GM10248 (cell line): ENCODE data around the gene EPHB6.

Experiments used
- CTCF ChIA-PET: fragments of 300-600 bp; sonication (Branson Sonifier 250); formaldehyde crosslinking; extraction: SDS; loops from one replicate; lab custom pipeline; 2021; ENCODE audit warnings: antibody characterized with exemption; lab: Yijun Ruan, JAX
- POLR2A ChIA-PET: fragments of 350-650 bp; sonication (Branson Sonifier 250); formaldehyde crosslinking; extraction: SDS; loops from one replicate; lab custom pipeline; 2020; ENCODE audit warnings: antibody characterized with exemption; lab: Yijun Ruan, JAX
- DNase-seq: peaks from one replicate; pipeline ENCODE4 v3.0.0; 2012; ENCODE audit errors: extremely low spot score
- TF ChIP-seq, protein P1 (sequence below): IDR thresholded peaks from 2 replicates; pipeline ENCODE4 v1.5.1; 2012; ENCODE audit warnings: mild to moderate bottlenecking, low read depth; ENCODE audit errors: extremely low read depth, missing control alignments, control extremely low read depth

EPHB6 gene

DNA sequence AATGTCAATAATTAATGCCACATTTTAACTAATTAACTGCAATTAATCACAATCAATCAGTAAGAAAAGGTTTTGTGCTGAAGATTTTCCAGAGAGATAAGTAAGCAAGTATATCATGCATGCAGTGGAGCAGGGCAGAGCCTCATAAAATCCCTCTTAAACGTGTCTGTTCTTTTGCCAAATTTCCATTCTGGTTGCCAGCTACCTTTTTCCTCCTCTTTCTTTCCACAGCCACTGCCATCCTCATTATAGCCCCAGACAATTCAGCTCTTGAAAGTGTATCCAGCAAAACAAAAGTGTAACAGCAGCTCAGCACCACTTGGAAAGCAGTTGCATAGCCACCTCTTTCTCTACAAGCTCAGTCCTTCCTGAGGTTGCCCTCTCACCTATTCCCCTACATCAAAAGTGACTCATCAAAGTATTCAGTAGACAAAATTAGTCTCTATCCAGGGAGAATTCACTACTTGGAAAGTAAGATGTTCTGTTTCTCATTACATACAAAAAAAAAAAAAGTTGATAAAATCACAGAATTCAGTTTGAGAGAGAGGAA, 26.9 kb upstream of the EPHB6 start:
- POLR2A ChIA-PET, result interaction anchor here (0.7 kb wide), 1 partner anchor 9 kb away, joined by 3 read pairs; no protein-coding TSS in a partner anchor
- TF ChIP-seq, protein P1, sequence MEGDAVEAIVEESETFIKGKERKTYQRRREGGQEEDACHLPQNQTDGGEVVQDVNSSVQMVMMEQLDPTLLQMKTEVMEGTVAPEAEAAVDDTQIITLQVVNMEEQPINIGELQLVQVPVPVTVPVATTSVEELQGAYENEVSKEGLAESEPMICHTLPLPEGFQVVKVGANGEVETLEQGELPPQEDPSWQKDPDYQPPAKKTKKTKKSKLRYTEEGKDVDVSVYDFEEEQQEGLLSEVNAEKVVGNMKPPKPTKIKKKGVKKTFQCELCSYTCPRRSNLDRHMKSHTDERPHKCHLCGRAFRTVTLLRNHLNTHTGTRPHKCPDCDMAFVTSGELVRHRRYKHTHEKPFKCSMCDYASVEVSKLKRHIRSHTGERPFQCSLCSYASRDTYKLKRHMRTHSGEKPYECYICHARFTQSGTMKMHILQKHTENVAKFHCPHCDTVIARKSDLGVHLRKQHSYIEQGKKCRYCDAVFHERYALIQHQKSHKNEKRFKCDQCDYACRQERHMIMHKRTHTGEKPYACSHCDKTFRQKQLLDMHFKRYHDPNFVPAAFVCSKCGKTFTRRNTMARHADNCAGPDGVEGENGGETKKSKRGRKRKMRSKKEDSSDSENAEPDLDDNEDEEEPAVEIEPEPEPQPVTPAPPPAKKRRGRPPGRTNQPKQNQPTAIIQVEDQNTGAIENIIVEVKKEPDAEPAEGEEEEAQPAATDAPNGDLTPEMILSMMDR, result no peak
- no peak for DNase-seq
- CTCF ChIA-PET, result interaction anchor here (1.1 to 2.4 kb wide), 2 partner anchors 16 to 44 kb away, joined by 3 to 22 read pairs; no protein-coding TSS in a partner anchor

DNA sequence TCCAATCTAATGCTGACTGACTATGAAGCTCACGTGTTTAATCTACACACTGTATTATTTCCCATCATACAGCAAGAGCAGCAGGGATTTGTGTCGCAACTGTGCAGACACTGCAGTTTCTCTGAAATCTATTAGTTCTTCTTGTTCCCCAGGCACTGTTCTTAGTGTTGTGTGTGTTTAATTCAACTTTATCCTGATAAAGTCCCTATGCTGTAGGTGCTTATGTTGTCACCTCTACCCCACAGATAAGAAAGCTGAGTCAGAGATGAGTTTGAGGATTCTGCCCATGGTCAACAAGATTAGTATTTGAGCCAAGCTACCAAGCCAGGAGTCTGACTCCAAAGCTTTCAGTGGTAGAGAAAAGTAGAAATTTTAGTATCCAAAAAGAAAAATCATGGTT, 22.5 kb upstream of the EPHB6 start:
- DNase-seq, result no peak
- ChIA-PET POLR2A (interaction anchor here (0.5 kb wide), 1 partner anchor 250 kb away, joined by 7 read pairs; no protein-coding TSS in a partner anchor), CTCF (interaction anchor here (1.0 to 1.7 kb wide), 6 partner anchors 19 to 383 kb away, joined by 3 to 8 read pairs (median 5); no protein-coding TSS in a partner anchor)
- TF ChIP-seq, protein P1, result no peak

DNA sequence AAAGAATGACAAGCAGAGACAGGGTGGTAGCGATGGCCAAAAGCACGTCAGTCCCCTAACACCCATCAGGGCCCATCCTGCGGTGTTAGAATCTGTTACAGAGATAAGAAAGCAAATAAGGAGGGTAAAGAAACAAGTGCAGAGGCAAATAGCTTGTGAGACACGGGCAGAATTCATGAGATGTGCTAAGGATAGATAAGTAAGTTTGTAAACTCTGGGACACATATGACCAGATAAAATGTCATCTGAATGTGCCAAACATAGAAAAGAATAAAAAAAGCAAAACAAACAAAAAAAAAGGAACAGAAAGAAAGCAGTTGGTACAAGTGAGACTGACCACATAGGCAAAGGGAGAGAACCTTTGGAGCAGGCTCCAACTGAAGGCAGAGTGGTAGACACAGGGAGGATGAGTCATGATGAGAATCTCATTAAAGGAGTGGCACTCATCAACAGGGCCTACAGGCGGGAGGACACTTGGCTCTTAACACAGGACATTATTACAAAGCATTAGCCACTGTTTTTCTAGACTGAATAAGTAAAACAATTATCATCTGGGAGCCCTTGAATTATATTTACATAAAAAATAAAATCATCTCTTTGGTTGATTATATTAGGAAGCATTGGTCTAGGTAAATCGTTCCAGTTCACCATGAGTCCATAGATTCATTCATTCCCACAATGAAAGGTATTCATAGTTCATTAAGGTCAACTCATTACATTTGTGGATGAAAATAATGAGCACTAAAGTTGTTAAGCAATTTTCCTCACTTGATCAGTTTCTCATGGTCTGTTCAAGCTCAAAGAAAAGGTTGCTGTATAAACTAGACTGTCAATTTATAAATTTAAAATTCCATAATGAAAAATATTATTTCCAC, 21.5 kb upstream of the EPHB6 start:
- CTCF ChIA-PET, result interaction anchor here (1.0 to 1.7 kb wide), 4 partner anchors 50 to 230 kb away, joined by 3 to 8 read pairs (median 4); no protein-coding TSS in a partner anchor
- POLR2A ChIA-PET, result no interaction called here
- TF ChIP-seq, protein P1, result no peak
- DNase-seq, result no peak

DNA sequence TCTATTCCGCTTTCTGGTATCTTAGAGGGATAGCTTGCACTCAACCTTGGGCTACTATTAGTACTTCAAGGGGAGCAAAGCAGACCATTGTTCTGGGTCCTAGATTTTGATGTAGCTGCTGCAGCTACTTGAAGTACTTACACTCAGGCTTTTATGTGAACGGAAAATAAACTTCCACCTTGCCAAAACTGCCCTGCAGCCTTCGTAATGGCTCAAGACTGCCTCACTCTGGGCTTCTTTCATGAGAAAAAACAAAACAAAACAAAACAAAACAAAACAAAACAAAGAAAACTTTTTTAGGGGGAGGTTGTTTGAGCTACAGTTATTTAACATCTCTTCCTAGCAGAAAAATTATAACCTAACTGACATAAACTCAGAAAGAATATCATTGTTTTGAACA, 19.4 kb upstream of the EPHB6 start:
- TF ChIP-seq, protein P1, result no peak
- DNase-seq, result no peak
- ChIA-PET CTCF (interaction anchor here (0.9 to 2.0 kb wide), 13 partner anchors 8 to 203 kb away, joined by 3 to 12 read pairs (median 5); no protein-coding TSS in a partner anchor), POLR2A (no interaction called here)

DNA sequence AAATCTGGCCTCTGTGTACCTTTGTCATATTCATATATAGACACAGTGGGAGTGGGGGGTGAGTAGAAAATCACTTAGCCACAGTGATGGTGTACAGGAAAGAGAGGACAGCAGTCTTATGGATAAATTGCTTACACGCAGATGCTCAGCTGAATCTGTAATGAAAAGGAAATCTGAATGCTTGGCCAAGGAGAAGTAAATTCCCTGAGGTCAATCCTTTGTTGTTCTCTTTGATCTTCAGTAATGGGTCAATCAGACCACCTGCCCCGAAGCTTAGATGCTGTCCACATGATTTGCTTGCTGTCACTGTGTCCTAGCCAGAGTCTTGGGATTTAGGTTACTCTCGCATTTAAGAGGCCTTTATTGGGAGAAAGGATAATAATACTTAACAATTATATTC, 18.4 kb upstream of the EPHB6 start:
- ChIA-PET POLR2A (no interaction called here), CTCF (interaction anchor here (0.7 to 2.0 kb wide), 12 partner anchors 9 to 204 kb away, joined by 3 to 12 read pairs (median 4); no protein-coding TSS in a partner anchor)
- TF ChIP-seq, protein P1, result no peak
- DNase-seq, result no peak

DNA sequence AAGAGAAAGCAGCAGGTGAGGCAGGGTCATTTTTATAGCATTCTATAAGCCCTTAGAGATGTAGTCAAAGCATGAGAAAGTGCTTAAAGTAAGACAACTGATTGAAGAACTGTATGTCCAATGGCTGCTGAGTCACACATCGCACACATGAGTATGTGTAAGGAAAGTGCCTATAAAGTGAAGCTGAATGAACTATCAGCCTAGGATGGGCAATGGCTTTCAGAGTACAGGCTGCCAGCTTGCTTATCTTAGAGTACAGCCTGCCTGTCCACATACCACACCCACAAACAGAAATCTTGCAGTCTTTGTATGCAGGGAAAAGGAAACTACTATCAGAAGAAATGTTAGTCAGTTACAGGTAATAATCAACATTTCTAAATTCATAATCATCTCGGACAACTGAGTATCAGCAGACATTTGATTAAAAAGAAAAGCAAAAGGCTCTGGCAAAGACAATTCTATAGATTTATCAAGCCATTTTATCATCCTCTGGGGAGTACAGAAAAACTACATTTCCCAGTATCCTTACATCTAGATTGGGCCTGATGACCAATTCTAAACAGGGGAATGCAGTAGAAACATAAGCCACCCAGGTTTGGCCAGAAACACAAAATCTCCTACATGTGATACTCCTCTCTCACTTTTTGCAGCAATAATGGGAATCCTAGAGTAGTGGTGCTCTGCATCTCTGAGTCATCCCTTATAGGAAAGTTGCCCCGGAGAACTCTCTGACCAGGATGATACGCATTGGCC, 16.2 kb upstream of the EPHB6 start:
- DNase-seq, result no peak
- ChIA-PET POLR2A (no interaction called here), CTCF (no interaction called here)
- TF ChIP-seq, protein P1, result no peak
